Measurements from ENCODE around the gene SGPP1. TPM values are rescaled to one million over a fixed set of nuclear protein-coding genes. Genes with fewer than 3 reads are reported as not detected.

SGPP1 gene
- total RNA-seq, 2 experiments from 2014 or later: 18.2 to 19.9 TPM

Other genes starting within 250 kb of the SGPP1 start
- 10 to 100 TPM; 49.7 to 50.4 TPM for gene PPP2R5E, start 184.7 kb downstream of the SGPP1 start, total RNA-seq
- gene WDR89, start 86.2 kb downstream of the SGPP1 start, total RNA-seq: 10 to 100 TPM; 21.8 to 21.9 TPM
- gene SYNE2, start 124.9 kb upstream of the SGPP1 start, total RNA-seq: 100 to 1,000 TPM; 198 to 206 TPM

All from activated CD8-positive, alpha-beta T cell treated with anti-CD3 and anti-CD28 coated beads, Interleukin-2, amount 10 ng/mL, durations not matched to agents 7 days and 5 days (primary cell).